ENCODE measurements around the gene IFI27L1. TPM values are rescaled to one million over a fixed set of nuclear protein-coding genes. Genes with fewer than 3 reads are reported as not detected.

IFI27L1 gene
- total RNA-seq, 4 donors from 2014 or later, result 7.2 to 11.4 (median 9.3) TPM

- DNase-seq (ENCODE audit: low spot score in 2 of 2), result peak in 1 of 2 donors; percentile 48
- TF ChIP-seq CTCF (IDR thresholded peaks at IDR 0.05) (no peak), EP300 (IDR thresholded peaks at IDR 0.05) (no peak), POLR2A (IDR thresholded peaks at IDR 0.05) (no peak), POLR2AphosphoS5 (IDR thresholded peaks at IDR 0.05) (no peak)
- 85% methylated on average over 10 of the region's 10 CpGs for WGBS
- Histone ChIP-seq H3K36me3 (peaks cover 98% of the 10 kb centered on the region), H3K4me1 (no peaks in the 10 kb centered on the region), H3K27me3 (no peaks in the 10 kb centered on the region), H3K9me3 (no peaks in the 10 kb centered on the region), H3K4me3 (no peak overlapping the region), H3K27ac (no peak overlapping the region)
Observed at GRCh38 chr14:94048691-94049624, 32.2 kb upstream of the IFI27L1 start.

- H3K9me3 ChIP-seq, result no peaks in the 10 kb centered on the region
- H3K27me3 ChIP-seq, result no peaks in the 10 kb centered on the region
- TF ChIP-seq POLR2AphosphoS5 (IDR thresholded peaks at IDR 0.05), result no peak
- TF ChIP-seq EP300 (IDR thresholded peaks at IDR 0.05), result no peak
- TF ChIP-seq CTCF (IDR thresholded peaks at IDR 0.05), result no peak
- no peak for TF ChIP-seq POLR2A (IDR thresholded peaks at IDR 0.05)
- H3K4me1 ChIP-seq, result no peaks in the 10 kb centered on the region
- peak in 1 of 2 donors; percentile 13 for DNase-seq (ENCODE audit: low spot score in 2 of 2)
- 100% methylated on average over 1 of the region's 2 CpGs for WGBS
- H3K36me3 ChIP-seq, result peaks cover 99% of the 10 kb centered on the region
- H3K4me3 ChIP-seq, result no peak overlapping the region
- no peak overlapping the region for H3K27ac ChIP-seq
Observed at GRCh38 chr14:94049625-94050023, 31.5 kb upstream of the IFI27L1 start.

GRCh38 chr14:94050231-94050880, 30.8 kb upstream of the IFI27L1 start:
- H3K4me1 ChIP-seq, result no peaks in the 10 kb centered on the region
- H3K27me3 ChIP-seq, result no peaks in the 10 kb centered on the region
- H3K36me3 ChIP-seq, result peaks cover 100% of the 10 kb centered on the region
- no peak overlapping the region for H3K4me3 ChIP-seq
- peak in 1 of 2 donors; percentile 45 for DNase-seq (ENCODE audit: low spot score in 2 of 2)
- H3K27ac ChIP-seq, result no peak overlapping the region
- H3K9me3 ChIP-seq, result no peaks in the 10 kb centered on the region
- WGBS, result 93% methylated on average over 4 of the region's 6 CpGs
- no peak for TF ChIP-seq CTCF (IDR thresholded peaks at IDR 0.05)
- no peak for TF ChIP-seq EP300 (IDR thresholded peaks at IDR 0.05)
- TF ChIP-seq POLR2A (IDR thresholded peaks at IDR 0.05), result no peak
- TF ChIP-seq POLR2AphosphoS5 (IDR thresholded peaks at IDR 0.05), result no peak

- DNase-seq (ENCODE audit: low spot score in 2 of 2), result peak in 1 of 2 donors; percentile 28
- Histone ChIP-seq H3K4me1 (no peaks in the 10 kb centered on the region), H3K27ac (no peak overlapping the region), H3K27me3 (no peaks in the 10 kb centered on the region), H3K9me3 (no peaks in the 10 kb centered on the region), H3K4me3 (no peak overlapping the region), H3K36me3 (peaks cover 100% of the 10 kb centered on the region)
- WGBS, result 64% methylated on average over 9 of the region's 9 CpGs
- TF ChIP-seq CTCF (IDR thresholded peaks at IDR 0.05) (no peak), EP300 (IDR thresholded peaks at IDR 0.05) (no peak), POLR2A (IDR thresholded peaks at IDR 0.05) (no peak), POLR2AphosphoS5 (IDR thresholded peaks at IDR 0.05) (no peak)
Observed at GRCh38 chr14:94051115-94051514, 30.0 kb upstream of the IFI27L1 start.

GRCh38 chr14:94051779-94052178, 29.3 kb upstream of the IFI27L1 start:
- Histone ChIP-seq H3K4me1 (no peaks in the 10 kb centered on the region), H3K27ac (no peak overlapping the region), H3K4me3 (no peak overlapping the region), H3K9me3 (no peaks in the 10 kb centered on the region), H3K36me3 (peaks cover 100% of the 10 kb centered on the region), H3K27me3 (no peaks in the 10 kb centered on the region)
- 86% methylated on average over 3 of the region's 3 CpGs for WGBS
- no peak for TF ChIP-seq CTCF (IDR thresholded peaks at IDR 0.05)
- peak in 1 of 2 donors; percentile 67 for DNase-seq (ENCODE audit: low spot score in 2 of 2)
